ENCODE results near the gene PCDH17.

- no peak for TF ChIP-seq POLR2A (IDR thresholded peaks at IDR 0.05)
- no peak for TF ChIP-seq CTCF (IDR thresholded peaks at IDR 0.05)
Observed at GRCh38 chr13:57739543-57740190, 108.1 kb downstream of the PCDH17 start.
